ENCODE measurements around the gene UBE2F.

UBE2F gene

GRCh38 chr2:237966565-237967462, at the start of gene UBE2F:
Gene UBE2F (plus strand): TSS chr2:237967014. CDS start chr2:237973108, 6,094 bp downstream.
- peak; percentile 96 for DNase-seq (ENCODE audit: low read depth)

- DNase-seq (ENCODE audit: low read depth), result no peak
These were observed 49.0 kb upstream of the UBE2F start for GRCh38 chr2:237917696-237918374.

GRCh38 chr2:237919593-237919992, 47.2 kb upstream of the UBE2F start:
- no peak for DNase-seq (ENCODE audit: low read depth)

- no peak for DNase-seq (ENCODE audit: low read depth)
These were observed 46.1 kb upstream of the UBE2F start for GRCh38 chr2:237920673-237921072.

- no peak for DNase-seq (ENCODE audit: low read depth)
These were observed 44.8 kb upstream of the UBE2F start for GRCh38 chr2:237921967-237922492.

- no peak for DNase-seq (ENCODE audit: low read depth)
These were observed 44.0 kb upstream of the UBE2F start for GRCh38 chr2:237922641-237923361.

GRCh38 chr2:237923481-237924163, 43.2 kb upstream of the UBE2F start:
- DNase-seq (ENCODE audit: low read depth), result peak; percentile 68

GRCh38 chr2:237924164-237924534, 42.7 kb upstream of the UBE2F start:
- no peak for DNase-seq (ENCODE audit: low read depth)

- no peak for DNase-seq (ENCODE audit: low read depth)
These were observed 39.7 kb upstream of the UBE2F start for GRCh38 chr2:237927135-237927534.

- DNase-seq (ENCODE audit: low read depth), result no peak
These were observed 38.8 kb upstream of the UBE2F start for GRCh38 chr2:237927986-237928385.

- DNase-seq (ENCODE audit: low read depth), result no peak
These were observed 36.8 kb upstream of the UBE2F start for GRCh38 chr2:237929979-237930378.

GRCh38 chr2:237931205-237931721, 35.6 kb upstream of the UBE2F start:
- DNase-seq (ENCODE audit: low read depth), result no peak

GRCh38 chr2:237932731-237933131, 34.1 kb upstream of the UBE2F start:
- no peak for DNase-seq (ENCODE audit: low read depth)

GRCh38 chr2:237934186-237934585, 32.6 kb upstream of the UBE2F start:
- no peak for DNase-seq (ENCODE audit: low read depth)

- no peak for DNase-seq (ENCODE audit: low read depth)
These were observed 30.9 kb upstream of the UBE2F start for GRCh38 chr2:237935740-237936452.

GRCh38 chr2:237939251-237939650, 27.6 kb upstream of the UBE2F start:
- DNase-seq (ENCODE audit: low read depth), result no peak

- no peak for DNase-seq (ENCODE audit: low read depth)
These were observed 26.0 kb upstream of the UBE2F start for GRCh38 chr2:237940828-237941227.

GRCh38 chr2:237941239-237941638, 25.6 kb upstream of the UBE2F start:
- no peak for DNase-seq (ENCODE audit: low read depth)

- DNase-seq (ENCODE audit: low read depth), result no peak
These were observed 24.3 kb upstream of the UBE2F start for GRCh38 chr2:237942513-237942899.

- no peak for DNase-seq (ENCODE audit: low read depth)
These were observed 23.3 kb upstream of the UBE2F start for GRCh38 chr2:237943395-237944094.

Measured in activated T-helper 1 cell treated with Interleukin-2 at 50 U/mL for 16 hours (primary cell).